SK-N-DZ (cell line): Measurements from ENCODE around the gene ABAT.
A peak's percentile ranks its signal among the peaks of the same experiment; 100 is the strongest.

Experiments
- DNase-seq: peaks from one replicate; pipeline ENCODE4 v3.0.0-alpha.2; 2015; ENCODE audit warnings: low spot score
- small RNA-seq, 2 experiments: library from RNA; depleted of rRNA; stranded (forward); fragments of <200 nt; gene quantifications; one replicate each; pipeline ENCODE3, GENCODE V24; 2014

ABAT gene

DNA sequence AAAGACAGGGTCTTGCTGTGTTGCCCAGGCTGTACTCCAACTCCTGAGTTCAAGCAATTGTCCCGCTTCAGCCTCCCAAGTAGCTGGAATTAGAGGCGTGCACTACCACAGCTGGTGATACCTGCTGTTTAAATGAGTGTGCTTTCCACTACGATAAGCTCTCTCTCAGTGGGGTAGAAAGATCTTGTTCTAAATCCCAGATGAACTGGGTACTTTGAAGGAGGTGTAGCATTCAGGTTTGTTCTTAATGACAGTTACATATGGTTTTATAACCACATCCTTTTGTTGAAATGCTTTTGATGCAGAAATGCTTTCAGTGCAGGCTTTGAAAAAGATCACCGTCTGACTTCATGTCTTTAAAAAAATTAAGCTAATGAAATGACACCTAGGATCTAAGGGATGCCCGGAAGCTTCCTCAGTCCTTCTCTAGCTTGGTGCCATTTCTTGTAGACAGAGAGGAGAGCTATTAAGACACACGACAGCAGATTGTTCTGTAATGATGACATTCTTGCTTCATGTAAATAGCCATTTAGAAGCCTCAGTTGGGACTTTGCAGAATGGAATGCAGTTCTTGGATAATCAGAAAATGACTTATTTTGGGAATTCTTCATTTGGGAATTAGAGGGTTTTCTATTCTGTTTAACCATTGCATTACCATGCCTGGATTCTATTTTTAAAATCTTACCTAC, 142.7 kb downstream of the ABAT start:
- no peak for DNase-seq

DNA sequence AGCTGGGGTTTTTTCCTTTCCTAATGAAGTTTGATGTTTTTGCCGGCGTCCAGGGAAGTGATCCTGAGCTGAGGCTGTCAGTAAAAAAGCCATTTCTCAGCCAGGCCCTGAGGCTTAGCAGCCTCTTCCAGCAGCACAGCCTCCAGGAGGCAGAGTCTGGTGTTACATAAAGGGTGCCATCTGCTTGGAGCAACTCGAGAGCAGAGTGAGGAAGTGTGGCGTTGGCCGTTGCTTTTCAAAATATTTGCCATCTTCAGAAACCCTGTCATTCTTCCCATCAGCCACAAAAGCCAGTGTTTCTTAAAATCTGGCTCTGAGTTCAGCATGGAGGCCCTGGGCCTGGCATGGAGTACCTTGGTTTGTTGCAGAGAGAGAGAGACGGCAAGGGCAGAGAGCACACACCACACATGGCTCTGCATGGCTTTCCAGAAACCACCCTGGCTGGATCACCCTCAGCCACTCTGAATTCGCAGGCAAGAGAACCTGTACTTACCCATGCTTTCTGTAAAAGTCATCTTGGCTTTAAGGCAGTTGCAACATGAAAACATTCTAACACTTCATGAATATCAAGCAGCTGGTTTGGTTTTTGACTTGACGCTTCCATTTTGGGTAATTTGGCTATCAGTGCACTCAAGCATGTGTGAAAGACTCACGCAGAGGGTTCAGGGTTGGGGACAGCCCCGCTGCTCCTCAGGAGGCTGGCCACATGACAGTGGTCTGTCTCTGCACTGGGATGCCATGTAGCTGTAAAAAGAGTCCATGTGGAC, 144.3 kb downstream of the ABAT start:
- DNase-seq, result no peak

DNA sequence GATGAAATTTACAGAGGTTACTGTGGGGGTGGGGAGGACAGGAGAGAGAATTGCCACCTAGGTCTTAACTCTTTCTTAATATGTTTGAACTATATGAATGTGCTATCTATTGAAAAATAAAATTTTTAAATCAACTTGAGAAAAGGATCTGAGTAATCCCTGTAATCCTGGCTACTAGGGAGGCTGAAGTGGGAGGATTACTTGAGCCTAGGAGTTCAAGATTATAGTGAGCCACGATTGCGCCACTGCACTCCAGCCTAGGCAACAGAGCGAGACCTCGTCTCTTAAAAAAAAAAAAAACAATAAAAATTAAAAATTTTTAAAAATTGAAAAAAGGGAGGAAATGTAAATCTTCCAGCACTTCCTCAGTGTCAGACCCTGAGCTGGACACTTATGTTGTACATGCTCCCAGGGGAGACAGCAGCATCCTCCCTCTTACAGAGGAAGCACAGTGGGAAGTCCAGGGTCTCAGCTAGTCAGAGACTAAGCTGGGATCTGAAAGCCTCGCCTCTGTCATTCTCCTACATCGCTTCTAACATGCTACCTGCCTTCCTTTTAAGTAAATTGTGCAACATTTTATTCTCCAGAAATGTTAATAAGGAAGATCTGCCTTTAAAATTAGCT, 145.1 kb downstream of the ABAT start:
- no peak for DNase-seq

DNA sequence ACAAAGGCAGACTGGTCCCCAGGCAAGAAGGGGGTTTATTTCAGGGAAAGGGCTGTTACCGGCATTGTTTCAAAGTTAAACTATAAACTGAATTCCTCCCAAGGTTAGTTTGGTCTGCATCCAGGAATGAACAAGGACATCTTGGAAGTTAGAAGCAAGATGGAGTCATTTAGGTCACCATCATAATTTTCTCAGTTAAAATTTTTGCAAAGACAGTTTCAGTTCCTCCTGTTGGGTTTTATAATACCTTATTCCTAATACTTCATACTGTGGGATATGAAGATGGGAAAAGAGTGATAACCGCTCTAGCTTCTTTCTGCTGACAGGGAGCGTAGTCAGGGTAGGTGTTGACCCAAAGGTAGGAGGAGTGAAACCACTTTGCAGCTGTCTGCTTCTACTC, 148.0 kb downstream of the ABAT start:
- DNase-seq, result no peak

- peak; percentile 86 for DNase-seq
Measured at GRCh38 chr16:8826278-8826879, 152.0 kb downstream of the ABAT start.

DNA sequence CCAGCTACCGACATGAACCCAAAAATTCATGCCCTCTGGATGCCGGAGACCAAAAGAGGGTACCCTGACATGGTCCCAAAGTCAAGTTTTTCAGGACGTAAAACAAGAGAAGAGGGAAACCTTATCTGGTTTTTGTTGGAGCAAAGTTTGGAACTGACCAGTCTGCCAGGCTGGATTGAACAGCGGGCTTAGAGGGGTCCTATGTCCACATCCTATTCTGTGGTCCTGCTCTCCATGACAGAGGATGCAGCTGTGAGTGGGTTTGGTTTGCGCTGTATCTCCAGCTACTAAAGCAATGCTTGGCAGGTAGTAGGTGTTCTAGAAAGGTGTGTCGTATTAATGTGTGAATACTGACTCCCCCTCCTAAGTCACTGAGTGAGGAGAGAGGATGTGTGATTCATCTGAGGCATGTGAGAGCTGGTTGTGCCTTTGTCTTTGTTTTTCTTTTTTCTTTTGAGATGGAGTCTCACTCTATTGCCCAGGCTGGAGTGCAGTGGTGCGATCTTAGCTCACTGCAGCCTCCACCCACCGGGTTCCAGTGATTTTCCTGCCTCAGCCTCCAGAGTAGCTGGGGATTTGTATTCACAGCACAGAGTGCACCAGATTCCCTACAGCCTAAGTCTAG, 154.2 kb downstream of the ABAT start:
- DNase-seq, result no peak

DNA sequence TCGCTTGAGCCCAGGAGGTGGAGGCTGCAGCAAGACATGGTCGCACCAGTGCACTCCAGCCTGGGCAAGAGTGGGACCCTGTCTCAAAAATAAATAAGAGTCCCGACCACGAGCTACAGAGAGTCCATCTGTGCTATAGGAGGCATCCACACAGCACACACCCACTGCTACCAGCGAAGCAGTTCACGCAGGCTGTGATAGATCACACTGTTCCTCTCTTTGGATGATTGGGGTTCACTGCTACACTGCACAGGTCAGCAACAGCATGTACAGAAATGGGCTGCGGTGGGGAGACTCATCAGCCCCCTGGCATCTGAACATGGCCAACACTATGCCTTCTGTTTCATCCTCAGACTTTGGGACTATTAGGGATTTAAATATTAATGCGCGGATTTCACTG, 157.0 kb downstream of the ABAT start:
- DNase-seq, result no peak

DNA sequence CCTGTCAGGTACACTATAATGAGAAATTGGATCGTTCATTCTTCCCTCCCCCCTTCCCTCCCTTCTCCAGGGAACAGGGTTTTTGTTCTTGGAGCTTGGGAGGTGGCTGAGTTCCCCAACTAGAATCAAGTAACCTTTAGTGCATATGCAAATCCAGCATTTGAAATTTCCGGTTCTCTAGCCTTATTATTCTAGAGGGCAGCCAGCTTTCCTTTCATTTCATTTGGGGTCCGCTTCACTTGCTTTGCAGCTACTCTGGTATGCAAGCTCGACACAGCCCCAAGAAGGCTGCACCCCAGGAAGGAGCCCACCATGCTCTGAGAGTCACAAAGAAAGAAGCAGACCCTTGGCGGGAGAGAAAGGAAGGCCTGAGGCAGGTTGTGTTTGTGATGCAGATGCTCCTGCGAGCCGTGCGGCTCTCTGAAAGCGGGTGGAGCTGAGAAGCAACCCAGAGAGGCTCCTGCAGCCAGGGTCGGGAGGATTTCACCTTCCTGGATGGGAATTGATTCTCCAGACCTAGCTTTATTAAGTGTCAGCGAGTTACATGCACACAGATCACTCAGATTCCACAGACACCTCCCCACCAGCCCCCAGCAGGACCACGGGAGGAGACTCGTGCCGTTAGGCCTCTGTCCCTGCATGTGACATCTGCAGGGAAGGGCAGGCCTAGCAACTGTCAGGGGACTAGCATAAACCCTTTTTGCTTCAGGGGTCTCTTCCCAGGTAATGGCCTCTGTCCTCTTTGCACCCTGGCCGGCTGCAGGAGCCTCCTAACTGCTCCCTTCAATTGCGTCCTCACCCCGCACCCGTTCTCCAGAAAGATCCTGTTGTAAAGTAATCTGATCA, 157.7 kb downstream of the ABAT start:
- DNase-seq, result no peak

- no peak for DNase-seq
Measured at GRCh38 chr16:8832717-8833105, 158.3 kb downstream of the ABAT start.

Small RNAs within 50 kb of the gene (small RNA-seq; reads per million reads assigned to genes)
- gene AC007224.1 (0 reads per million in 2 experiments), gene RN7SL743P (0 reads per million in 2 experiments), gene RNU7-63P (0 reads per million in 2 experiments)
